ENCODE data around the gene ULK4.
"Not testable (repeated sequence)": the region's sequence is repeated elsewhere in the genome, so short reads cannot be mapped to it uniquely, and the experiment has no call there.

ULK4 gene

DNA sequence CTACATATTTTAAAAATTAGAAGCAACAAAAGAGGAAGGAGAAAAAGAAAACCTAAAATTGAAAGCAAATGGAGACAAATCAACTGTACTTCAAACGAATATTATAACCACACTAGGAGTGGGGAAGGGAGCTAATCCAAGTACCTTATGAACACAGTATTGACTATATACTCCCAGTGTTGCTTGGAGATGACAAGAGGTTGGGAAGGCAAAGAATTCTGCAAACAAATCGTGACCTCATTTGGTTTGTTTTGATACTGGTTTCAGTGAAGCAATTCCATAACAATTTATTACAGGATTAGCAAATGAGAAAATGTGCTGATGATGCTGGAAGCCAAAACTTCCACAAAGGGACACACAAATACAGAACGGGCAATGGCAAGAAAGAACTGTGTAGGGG lies 268.1 kb downstream of the ULK4 start:
- DNase-seq (ENCODE audit: low read depth in 2 of 2, low spot score in 1 of 2), result no peak

DNA sequence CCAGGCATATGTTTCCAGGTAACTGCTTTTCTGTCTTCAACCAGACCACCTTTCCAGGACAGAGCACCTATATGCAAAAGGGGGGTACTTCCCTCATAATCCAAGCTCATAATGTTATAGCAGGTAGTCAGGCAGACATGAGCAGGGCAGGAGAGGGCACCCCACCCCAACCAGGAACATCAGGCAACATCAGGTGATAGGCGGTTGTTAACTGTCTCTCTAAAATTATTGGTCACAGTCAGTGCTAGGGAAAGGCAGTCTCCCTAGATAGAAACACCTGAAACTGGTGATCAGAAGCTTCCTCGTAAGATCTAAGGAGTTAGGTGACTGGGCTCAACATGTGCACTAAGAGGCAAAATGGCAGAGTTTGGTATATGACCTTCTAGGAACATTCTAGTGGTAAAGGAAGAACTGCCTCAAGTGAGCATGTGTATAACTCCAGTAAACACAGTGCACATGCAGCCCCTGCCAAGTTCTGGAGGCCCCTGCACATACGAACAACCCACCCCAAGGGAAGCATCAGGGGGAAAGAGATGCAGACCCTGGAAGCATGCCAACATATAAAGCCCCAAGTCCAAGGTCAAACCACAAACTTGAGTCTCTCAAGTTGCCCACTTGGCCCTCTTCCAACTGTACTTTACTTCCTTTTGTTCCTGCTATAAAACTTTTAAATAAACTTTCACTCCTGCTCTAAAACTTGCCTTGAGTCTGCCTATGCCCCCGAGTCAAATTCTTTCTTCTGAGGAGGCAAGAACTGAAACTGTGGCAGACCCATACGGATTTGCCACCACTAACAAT lies 270.9 kb downstream of the ULK4 start:
- DNase-seq (ENCODE audit: low read depth in 2 of 2, low spot score in 1 of 2), result no peak

GRCh38 chr3:41688595-41689380 lies 273.1 kb downstream of the ULK4 start:
- DNase-seq (ENCODE audit: low read depth in 2 of 2, low spot score in 1 of 2), result no peak

- no peak for DNase-seq (ENCODE audit: low read depth in 2 of 2, low spot score in 1 of 2)
These were observed 276.8 kb downstream of the ULK4 start for GRCh38 chr3:41684797-41685735.

- DNase-seq (ENCODE audit: low read depth in 2 of 2, low spot score in 1 of 2), result no peak
These were observed 278.1 kb downstream of the ULK4 start for GRCh38 chr3:41683666-41684350.

GRCh38 chr3:41682996-41683395 lies 278.9 kb downstream of the ULK4 start:
- DNase-seq (ENCODE audit: low read depth in 2 of 2, low spot score in 1 of 2), result no peak

GRCh38 chr3:41682382-41682781 lies 279.5 kb downstream of the ULK4 start:
- DNase-seq (ENCODE audit: low read depth in 2 of 2, low spot score in 1 of 2), result no peak

DNA sequence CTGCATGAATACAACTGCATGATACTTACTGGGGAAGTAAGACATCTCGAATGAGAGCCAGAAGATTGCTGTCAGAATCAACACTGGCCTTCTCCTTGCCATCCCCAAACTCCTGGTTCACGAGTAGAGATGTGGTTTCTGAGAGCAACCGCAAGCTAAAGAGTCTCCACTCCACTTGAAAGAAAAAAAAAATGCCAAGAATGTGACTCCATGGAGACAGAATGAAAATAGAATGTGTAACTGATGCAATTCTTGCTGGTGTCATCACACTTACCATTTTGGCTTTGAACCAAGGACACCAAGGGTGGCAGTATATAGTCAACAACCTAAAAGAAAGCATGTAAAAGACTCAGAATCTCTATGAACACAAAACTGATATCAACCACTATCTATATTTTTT lies 280.4 kb downstream of the ULK4 start:
- DNase-seq (ENCODE audit: low read depth in 2 of 2, low spot score in 1 of 2), result no peak

DNA sequence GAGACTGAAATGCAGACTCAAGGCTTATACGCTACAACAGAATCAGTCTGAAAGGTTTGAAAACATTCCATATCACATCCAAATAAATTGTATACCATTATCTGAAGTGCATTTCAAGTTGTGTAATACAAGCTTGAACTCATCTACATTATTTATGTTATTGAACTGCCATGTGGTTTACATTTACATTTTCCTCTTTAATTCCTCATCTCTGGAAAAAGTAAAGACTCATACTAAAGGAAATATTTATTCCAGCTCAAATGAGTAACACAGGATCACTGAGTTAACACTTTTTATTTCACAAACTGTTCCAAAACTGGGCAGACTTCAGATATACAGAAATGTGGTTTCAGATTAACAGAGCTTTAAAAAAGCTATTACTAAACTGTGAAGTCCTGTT lies 282.5 kb downstream of the ULK4 start:
- no peak for DNase-seq (ENCODE audit: low read depth in 2 of 2, low spot score in 1 of 2)

- DNase-seq (ENCODE audit: low read depth in 2 of 2, low spot score in 1 of 2), result not testable (repeated sequence)
These were observed 286.8 kb downstream of the ULK4 start for GRCh38 chr3:41675102-41675501.

DNA sequence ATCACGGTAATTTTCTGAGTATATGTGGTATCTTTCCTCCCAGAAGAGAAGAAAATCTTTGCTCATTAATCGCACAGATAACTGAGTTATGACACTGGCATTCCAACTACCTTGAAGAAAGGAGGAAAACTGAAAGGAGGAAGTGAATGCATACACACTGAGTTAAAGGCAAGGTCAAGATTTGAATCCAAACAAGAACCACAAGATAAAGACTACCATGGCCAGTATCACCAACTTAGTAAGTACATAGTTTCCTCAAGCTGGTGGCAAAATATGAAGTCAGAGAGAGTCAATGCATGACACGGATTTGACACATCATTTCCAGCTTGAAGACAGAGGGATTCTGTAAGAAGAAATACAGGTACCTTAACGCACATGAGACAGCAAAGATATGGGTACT lies 287.5 kb downstream of the ULK4 start:
- no peak for DNase-seq (ENCODE audit: low read depth in 2 of 2, low spot score in 1 of 2)

- no peak for DNase-seq (ENCODE audit: low read depth in 2 of 2, low spot score in 1 of 2)
These were observed 288.3 kb downstream of the ULK4 start for GRCh38 chr3:41673650-41674049.

- no peak for DNase-seq (ENCODE audit: low read depth in 2 of 2, low spot score in 1 of 2)
These were observed 293.5 kb downstream of the ULK4 start for GRCh38 chr3:41668379-41668778.

GRCh38 chr3:41662288-41662687 lies 299.6 kb downstream of the ULK4 start:
- DNase-seq (ENCODE audit: low read depth in 2 of 2, low spot score in 1 of 2), result no peak

- no peak for DNase-seq (ENCODE audit: low read depth in 2 of 2, low spot score in 1 of 2)
These were observed 300.1 kb downstream of the ULK4 start for GRCh38 chr3:41661796-41662195.

GRCh38 chr3:41660510-41660909 lies 301.4 kb downstream of the ULK4 start:
- no peak for DNase-seq (ENCODE audit: low read depth in 2 of 2, low spot score in 1 of 2)

DNA sequence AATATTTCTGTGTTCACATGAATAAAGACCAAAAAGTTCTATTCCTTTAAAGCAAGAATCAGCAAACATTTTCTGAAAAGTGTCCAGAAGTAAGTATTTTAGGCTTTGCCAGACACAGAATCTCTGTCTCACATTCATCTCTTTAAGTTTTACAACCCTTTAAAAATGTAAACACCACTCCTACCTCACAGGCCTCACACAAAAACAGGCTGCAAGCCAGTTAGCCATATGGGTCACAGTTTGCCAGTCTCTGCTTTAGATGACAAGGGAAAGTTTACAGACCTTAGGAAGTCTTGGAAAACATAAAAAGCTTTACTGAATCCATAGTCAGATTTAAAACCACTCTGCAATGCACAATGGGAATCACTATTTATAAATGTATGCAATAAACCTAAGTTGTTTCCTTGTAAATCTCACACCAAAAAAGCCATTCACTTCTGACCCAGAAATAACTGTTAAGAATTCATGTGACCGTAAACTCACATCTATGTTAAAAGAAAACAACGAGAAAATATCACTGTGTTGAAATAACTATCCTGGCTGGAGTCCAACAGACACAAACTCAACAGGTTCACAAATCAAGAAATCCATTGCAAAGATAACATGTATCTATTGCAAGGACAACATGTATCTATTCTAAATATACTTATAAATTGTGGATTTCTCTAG lies 308.2 kb downstream of the ULK4 start:
- DNase-seq (ENCODE audit: low read depth in 2 of 2, low spot score in 1 of 2), result no peak

- no peak for DNase-seq (ENCODE audit: low read depth in 2 of 2, low spot score in 1 of 2)
These were observed 309.0 kb downstream of the ULK4 start for GRCh38 chr3:41652931-41653330.

GRCh38 chr3:41652506-41652905 lies 309.4 kb downstream of the ULK4 start:
- DNase-seq (ENCODE audit: low read depth in 2 of 2, low spot score in 1 of 2), result no peak

- no peak for DNase-seq (ENCODE audit: low read depth in 2 of 2, low spot score in 1 of 2)
These were observed 310.2 kb downstream of the ULK4 start for GRCh38 chr3:41651718-41652117.

Measured in stimulated activated CD8-positive, alpha-beta memory T cell treated with anti-CD3 and anti-CD28 coated beads, Interleukin-4, amount 100 ng/mL, for 4 hours (primary cell).